Measurements from ENCODE around the gene NFILZ.

- TF ChIP-seq ZNF274 (IDR thresholded peaks at IDR 0.05; ENCODE audit: low read depth, low read length) (no peak), SUZ12 (IDR thresholded peaks at IDR 0.05; ENCODE audit: extremely low read depth, insufficient read depth, insufficient read length) (no peak), YY1 (IDR thresholded peaks at IDR 0.05; ENCODE audit: insufficient read depth, insufficient read length) (no peak)
Observed at GRCh38 chr19:8610936-8611300, 19.5 kb upstream of the NFILZ start.

All from NT2/D1 (cell line).